Hepatocyte (in vitro differentiated cells): ENCODE data around the gene PLCL2.

Source experiments
- CTCF ChIP-seq: fragments of 200-600 bp; sonication (generic); IDR thresholded peaks from 2 replicates; pipeline ENCODE4 v1.5.1; 2016; ENCODE audit warnings: antibody characterized with exemption, mild to moderate bottlenecking; ENCODE audit not compliant: poor library complexity
- EZH2 ChIP-seq: fragments of 200-600 bp; sonication (generic); IDR thresholded peaks from 2 replicates; pipeline ENCODE4 v1.6.1; 2016; ENCODE audit warnings: antibody characterized with exemption, mild to moderate bottlenecking, borderline replicate concordance
- EZH2phosphoT487 ChIP-seq: fragments of 200-600 bp; sonication (generic); IDR thresholded peaks from one replicate; pipeline ENCODE4 v1.6.1; 2018; ENCODE audit warnings: antibody characterized with exemption, mild to moderate bottlenecking, low read depth, moderate library complexity; ENCODE audit not compliant: unreplicated experiment, severe bottlenecking

GRCh38 chr3:17077606-17078005, 192.9 kb downstream of the PLCL2 start:
- TF ChIP-seq CTCF (no peak), EZH2 (no peak), EZH2phosphoT487 (no peak)
